Measurements from ENCODE around the gene LAMTOR3. TPM values are rescaled to one million over a fixed set of nuclear protein-coding genes. Genes with fewer than 3 reads are reported as not detected.

The LAMTOR3 gene
- total and polyA plus RNA-seq, 10 of the 15 experiments (the other 5 are each of a cell fraction or from before 2014, with no cell fraction given), result 30.1 to 120 (median 65.5) TPM

DNA sequence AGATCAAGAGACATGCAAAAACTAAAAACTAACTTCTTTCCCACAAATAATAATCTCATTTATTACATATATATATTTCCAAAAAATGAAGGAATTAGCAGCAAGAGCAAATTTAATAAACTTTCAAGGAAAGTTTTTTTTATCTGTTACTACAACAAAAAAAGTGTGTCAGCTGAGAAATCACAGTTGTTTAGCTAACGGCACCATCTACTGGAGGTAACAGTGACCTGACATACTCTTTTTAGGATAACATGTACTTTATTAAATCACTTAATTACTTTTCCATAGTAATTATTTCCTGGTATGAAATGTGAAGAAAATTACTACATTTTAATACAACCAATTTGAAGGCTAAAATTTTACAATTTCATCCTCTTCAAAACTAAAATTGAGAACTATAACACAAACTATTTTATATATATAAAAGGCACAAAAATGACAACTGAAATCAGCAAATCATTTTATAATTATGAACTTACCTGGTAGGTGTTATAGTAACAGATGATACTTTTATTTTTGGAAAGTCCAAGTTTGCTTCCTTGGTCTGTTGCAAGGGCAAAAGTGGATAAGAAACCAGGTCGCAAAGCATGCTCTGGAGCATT lies 9.1 kb downstream of the LAMTOR3 start (continued):
- TF ChIP-seq, protein P1, sequence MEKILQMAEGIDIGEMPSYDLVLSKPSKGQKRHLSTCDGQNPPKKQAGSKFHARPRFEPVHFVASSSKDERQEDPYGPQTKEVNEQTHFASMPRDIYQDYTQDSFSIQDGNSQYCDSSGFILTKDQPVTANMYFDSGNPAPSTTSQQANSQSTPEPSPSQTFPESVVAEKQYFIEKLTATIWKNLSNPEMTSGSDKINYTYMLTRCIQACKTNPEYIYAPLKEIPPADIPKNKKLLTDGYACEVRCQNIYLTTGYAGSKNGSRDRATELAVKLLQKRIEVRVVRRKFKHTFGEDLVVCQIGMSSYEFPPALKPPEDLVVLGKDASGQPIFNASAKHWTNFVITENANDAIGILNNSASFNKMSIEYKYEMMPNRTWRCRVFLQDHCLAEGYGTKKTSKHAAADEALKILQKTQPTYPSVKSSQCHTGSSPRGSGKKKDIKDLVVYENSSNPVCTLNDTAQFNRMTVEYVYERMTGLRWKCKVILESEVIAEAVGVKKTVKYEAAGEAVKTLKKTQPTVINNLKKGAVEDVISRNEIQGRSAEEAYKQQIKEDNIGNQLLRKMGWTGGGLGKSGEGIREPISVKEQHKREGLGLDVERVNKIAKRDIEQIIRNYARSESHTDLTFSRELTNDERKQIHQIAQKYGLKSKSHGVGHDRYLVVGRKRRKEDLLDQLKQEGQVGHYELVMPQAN (conservative IDR thresholded peaks at IDR 0.05), result no peak
- no peak for TF ChIP-seq TCF3 (IDR thresholded peaks at IDR 0.05; ENCODE audit: borderline replicate concordance, insufficient read depth, low read depth, low read length)

DNA sequence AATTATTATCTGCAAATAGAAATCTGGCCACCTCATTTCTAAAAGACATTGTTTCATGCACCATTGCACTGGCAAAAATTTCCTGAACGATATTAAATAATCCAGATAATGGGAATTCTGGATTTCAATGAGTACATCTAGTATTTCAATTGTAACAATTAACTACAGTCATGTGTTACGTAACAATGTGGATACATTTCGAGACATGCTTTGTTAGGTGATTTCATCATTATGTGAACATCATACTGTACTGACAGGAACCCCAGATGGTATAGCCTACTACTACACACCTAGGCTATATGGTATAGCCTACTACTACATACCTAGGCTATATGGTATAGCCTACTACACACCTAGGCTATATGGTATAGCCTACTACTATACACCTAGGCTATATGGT lies 14.8 kb downstream of the LAMTOR3 start:
- ChIA-PET RAD21 (ENCODE audit: unreplicated experiment) (interaction anchor here (0.6 kb wide), 1 partner anchor 67 kb away, joined by 3 read pairs; the partner anchor contains the start of gene DNAJB14), SMC1A (ENCODE audit: uncharacterized antibody, unreplicated experiment) (interaction anchor here (1.2 to 1.3 kb wide), 2 partner anchors 68 to 71 kb away, joined by 3 to 6 read pairs; no protein-coding TSS in a partner anchor), POLR2A (no interaction called here), CTCF (interaction anchor here (3.0 kb wide), 1 partner anchor 68 kb away, joined by 13 read pairs; no protein-coding TSS in a partner anchor)
- no peaks in the 10 kb centered on the region for H3K79me2 ChIP-seq (ENCODE audit: control insufficient read depth, insufficient read depth, low read length)
- no peak overlapping the region for H3K4me2 ChIP-seq (ENCODE audit: control insufficient read depth, insufficient read depth)
- intact Hi-C loops (cut with micrococcal nuclease; ENCODE audit: unreplicated experiment) (no loop called here), in situ Hi-C loops (cut with MboI) (no loop called here)
- no peak overlapping the region for H3K9ac ChIP-seq (ENCODE audit: control insufficient read depth, insufficient read depth, low read length)
- no peaks in the 10 kb centered on the region for H4K20me1 ChIP-seq (ENCODE audit: control insufficient read depth, insufficient read depth)
- TF ChIP-seq ZNF274 (IDR thresholded peaks at IDR 0.05; ENCODE audit: insufficient read depth, insufficient read length) (no peak), FOXM1 (IDR thresholded peaks at IDR 0.05; ENCODE audit: low read depth, low read length) (no peak), MTA2 (IDR thresholded peaks at IDR 0.05; ENCODE audit: low read depth) (no peak)
- TF ChIP-seq, protein P2, sequence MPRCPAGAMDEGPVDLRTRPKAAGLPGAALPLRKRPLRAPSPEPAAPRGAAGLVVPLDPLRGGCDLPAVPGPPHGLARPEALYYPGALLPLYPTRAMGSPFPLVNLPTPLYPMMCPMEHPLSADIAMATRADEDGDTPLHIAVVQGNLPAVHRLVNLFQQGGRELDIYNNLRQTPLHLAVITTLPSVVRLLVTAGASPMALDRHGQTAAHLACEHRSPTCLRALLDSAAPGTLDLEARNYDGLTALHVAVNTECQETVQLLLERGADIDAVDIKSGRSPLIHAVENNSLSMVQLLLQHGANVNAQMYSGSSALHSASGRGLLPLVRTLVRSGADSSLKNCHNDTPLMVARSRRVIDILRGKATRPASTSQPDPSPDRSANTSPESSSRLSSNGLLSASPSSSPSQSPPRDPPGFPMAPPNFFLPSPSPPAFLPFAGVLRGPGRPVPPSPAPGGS (IDR thresholded peaks at IDR 0.05; ENCODE audit: borderline replicate concordance, insufficient read depth, low read depth, low read length, poor library complexity, severe bottlenecking), result no peak
- H3K36me3 ChIP-seq (ENCODE audit: control insufficient read depth in 2 of 2, insufficient read depth in 2 of 2, low read length in 1 of 2), result peaks cover 5 to 18% of the 10 kb centered on the region in 2 experiments
- no peak overlapping the region for H2AFZ ChIP-seq (ENCODE audit: control insufficient read depth, low read depth, low read length)
- no peaks in the 10 kb centered on the region for H3K9me3 ChIP-seq (replicated peaks; ENCODE audit: control insufficient read depth, insufficient read depth, low read length)
- no peak overlapping the region for H3K4me3 ChIP-seq
- no peak for ATAC-seq
- no peaks in the 10 kb centered on the region for H3K4me1 ChIP-seq (ENCODE audit: control insufficient read depth, insufficient read depth, low read length)
- no peak for FAIRE-seq
- no TSS peak for BruUV-seq (replicated peaks)
- H3K27ac ChIP-seq (ENCODE audit: control insufficient read depth, insufficient read depth), result no peak overlapping the region
- 95% methylated on average over 3 of the region's 3 CpGs for WGBS (ENCODE audit: insufficient coverage, insufficient replicate concordance, low lambda C conversion rate, missing lambda C conversion rate)
- DNase-seq (ENCODE audit: low read depth, low spot score), result no peak
- no peaks in the 10 kb centered on the region for H3K27me3 ChIP-seq (replicated peaks in 1 of 2; ENCODE audit: control insufficient read depth in 2 of 2, insufficient read depth in 2 of 2, low read length in 1 of 2)

All from GM12878 (cell line).